Measurements from ENCODE around the gene APELA.
"Not testable (repeated sequence)": the region's sequence is repeated elsewhere in the genome, so short reads cannot be mapped to it uniquely, and the experiment has no call there.

Gene APELA, protein sequence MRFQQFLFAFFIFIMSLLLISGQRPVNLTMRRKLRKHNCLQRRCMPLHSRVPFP

DNA sequence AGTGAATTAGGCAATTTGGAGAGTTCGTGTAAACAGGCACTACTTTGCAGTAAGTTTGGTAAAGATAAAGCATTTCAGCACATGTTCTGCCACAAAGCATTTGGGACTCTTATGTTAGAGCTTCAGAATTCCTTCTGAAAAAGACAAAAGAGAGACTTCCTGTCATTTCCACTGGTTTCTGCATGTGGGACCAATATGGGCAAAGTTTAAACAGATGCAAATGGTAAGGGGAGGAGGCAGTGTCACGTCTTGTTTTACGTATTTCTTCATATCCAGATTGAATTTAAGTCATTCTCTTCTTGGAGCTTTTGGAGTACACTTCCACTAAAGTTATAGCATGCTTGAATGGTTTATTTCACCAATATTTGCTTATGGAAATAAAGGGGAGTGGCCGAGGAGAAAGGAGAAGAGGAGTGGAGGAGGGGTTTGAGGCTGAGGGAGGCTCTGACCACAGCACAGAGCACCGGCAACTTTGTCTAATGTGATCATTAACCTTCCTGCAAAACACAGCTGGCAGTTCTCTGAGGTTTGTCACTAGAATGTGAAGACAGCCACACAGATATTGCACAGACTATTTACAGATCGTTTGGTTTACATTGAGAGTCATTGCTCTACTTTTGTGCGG is at the start of gene APELA:
Gene APELA (plus strand): TSS at position 479 of the 625 bp plus-strand sequence. CDS start 154 bp downstream, outside the sequence.
- DNase-seq = no peak

DNA sequence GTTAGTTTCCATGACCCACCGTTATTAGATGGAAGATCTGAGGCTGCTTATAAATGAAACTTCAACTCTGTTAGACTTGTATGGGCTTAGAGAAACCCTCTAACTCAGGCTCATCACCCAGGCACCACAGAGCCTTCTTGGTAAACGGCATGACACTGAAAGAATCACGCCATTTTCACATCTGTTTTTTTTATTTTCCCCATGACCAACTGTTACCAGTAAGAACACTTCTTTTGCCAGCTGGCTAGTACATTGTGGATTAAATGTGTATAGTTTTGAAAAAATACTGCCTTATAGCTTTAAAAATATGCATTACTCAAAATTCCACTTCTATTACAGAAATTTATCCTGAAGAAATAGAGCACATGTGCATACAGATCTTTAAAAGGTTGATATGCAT is 48.0 kb upstream of the APELA start:
- no peak for DNase-seq

DNA sequence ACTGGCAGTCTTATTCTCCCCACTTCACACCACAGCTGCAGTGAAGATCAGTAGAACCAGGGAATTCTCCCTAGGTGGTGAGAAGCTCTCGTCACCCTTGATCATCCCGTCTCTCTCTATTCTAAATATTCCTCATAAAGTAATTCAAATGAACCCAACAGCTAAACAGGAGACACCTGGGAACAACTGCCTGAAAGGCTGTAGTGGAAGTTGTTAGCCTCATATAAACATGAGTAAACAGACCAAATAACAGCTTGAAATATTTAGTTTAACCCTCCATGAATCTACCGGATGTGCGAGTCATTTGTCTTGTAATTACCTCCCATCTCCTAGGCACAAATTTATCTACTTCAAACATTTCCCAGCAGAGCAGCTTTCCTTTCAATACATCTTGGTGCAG is 30.4 kb upstream of the APELA start:
- no peak for DNase-seq

DNA sequence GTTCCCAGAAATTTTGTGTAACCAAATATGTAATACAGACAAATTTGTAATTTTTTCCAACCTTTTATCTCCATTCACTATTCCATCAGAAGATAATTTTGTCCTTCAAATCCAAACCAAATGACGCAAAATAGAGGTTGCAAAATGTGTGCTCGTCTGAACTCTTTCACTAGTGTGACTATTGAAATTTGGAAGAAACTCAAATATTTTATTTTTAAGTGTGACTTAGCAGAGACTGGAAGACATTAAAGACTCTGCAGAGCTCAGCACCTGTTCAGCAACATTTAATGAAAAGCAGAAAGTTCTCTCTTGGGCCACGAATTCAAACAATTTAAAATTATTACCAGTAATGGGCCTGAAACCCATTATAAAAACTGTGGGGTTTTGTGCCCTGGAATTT is 30.0 kb upstream of the APELA start:
- DNase-seq = no peak

DNA sequence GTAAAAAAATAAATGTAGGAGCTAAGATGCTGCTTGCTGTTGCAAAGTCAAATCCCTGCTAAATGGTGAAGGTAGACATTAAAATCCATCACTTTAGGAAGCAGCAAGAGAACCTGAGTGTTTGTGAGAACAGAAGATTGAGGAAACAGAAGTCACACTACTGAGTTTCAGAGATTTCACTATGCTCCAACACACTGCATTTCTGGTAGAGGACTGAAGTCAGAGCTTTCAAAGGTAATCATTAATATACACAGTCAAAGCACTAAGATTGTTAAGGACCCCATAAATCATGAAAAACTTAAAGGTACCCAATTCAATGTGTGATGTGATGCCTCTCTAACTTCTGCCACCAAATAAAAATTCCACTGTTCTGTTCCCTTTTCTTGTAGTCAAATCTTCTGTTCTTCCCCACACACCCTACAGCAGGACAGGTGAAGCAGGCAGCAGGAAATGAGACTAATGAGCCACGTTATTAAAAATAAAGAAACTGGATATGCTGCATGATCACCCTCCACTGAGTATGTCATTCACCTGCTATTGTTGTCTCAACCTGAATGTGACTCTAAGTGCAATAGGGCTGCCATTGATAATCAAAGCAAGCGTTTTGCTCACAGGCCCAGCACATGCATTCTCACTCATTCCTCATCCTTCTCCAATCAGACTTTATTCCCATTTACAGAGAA is 28.9 kb upstream of the APELA start:
- DNase-seq = no peak

DNA sequence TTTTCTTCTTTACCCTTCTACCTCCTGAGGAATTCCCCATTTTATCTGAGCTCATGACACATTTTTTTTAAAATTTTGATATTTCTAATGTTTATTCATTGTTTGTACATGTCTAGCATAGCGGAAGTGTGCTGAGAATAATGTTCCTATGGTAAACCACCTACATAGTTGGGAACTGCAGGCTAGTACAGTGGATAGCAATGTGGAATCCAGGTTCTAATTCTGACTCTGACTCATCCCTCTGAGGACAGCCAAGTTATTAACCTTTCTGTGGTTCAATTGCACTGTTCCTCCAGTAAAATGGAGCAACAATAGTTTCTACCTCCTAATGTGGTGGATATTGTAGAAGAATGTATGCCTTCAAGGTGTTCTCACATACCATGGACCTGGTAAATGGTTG is 20.6 kb upstream of the APELA start:
- no peak for DNase-seq

DNA sequence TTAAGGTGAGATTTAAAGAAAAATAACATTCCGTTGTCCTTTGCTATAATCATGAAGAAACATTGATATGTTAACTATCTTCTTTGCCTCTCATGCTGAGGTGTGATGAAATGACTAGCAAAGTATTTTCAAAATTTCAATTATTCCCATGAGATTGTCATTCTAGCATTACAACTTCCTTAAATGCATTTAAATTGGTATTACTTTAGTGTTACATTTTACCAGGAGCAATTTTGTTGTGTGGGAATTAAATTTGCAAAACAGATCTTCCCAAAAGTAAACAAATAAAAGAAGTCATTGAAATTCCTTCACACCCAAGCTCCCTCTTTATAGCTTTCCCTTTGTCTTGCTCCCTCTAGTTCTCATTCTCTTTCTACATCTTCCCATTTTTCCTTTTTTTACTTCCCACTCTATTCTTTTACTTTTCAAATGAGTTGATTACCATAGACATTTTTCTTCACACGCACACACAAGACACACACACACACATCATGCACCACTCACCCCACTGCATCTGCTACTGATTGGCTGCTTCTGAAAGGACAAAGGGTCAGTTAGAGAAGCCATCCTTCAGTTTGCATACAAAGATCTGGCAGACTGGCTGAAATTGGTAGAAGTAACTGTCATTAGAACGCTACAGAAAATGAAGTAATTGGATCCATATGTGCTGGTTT is 10.0 kb upstream of the APELA start:
- DNase-seq = no peak

DNA sequence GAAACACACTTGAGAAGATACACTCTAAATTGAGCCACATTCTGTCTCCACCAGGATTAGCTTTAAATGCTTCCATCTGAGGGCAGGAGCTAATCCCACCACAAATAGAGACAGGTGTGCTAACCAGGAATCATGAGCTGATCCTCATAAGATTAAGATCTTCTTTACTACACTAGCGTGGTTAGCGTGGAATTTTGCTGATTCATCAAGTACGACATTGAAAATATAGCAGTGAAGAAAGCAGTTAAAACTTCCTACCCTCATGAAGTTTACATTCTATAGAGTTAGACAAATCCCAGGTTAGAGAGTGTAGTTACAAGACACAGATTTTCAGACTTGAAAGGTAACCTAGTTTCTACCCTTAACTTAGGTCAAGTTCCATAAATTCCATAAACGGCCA is 5.3 kb upstream of the APELA start:
- no peak for DNase-seq

DNA sequence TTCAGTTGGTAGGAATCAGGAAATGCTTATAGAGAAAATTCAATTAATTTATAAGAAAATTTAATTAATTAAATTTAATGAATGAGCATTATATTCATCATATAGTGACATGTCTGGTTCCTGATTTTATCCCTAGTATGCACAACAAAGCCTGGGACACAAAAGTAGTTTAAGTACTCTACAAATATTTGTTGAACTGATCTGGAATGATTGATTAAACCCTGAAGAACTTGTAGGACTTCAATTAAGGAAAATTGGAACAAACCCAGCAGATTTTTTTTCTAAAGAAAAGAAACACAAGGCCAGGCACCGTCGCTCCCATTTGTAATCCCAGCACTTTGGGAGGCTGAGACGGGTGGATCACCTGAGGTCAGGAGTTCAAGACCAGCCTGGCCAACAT is 4.5 kb upstream of the APELA start:
- DNase-seq = no peak

DNA sequence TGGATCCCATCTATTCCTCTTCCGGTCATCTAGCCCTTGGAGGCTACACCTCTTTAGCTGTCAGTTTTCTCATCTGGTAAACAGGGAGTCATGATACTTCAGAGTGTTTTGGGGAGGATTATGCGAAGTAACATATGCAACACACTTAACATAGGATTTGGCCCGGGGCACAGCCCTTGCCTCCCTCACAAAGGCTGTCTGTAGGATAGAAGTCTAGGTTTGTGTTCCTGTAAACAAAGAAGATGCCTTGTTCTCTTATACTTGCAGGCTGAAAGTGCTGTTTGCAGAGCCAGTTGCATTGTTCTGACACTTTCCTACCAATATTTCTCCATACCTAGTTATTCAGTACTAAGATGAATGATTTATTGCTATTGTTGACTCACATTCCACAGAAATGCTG is 2.2 kb upstream of the APELA start:
- no peak for DNase-seq

DNA sequence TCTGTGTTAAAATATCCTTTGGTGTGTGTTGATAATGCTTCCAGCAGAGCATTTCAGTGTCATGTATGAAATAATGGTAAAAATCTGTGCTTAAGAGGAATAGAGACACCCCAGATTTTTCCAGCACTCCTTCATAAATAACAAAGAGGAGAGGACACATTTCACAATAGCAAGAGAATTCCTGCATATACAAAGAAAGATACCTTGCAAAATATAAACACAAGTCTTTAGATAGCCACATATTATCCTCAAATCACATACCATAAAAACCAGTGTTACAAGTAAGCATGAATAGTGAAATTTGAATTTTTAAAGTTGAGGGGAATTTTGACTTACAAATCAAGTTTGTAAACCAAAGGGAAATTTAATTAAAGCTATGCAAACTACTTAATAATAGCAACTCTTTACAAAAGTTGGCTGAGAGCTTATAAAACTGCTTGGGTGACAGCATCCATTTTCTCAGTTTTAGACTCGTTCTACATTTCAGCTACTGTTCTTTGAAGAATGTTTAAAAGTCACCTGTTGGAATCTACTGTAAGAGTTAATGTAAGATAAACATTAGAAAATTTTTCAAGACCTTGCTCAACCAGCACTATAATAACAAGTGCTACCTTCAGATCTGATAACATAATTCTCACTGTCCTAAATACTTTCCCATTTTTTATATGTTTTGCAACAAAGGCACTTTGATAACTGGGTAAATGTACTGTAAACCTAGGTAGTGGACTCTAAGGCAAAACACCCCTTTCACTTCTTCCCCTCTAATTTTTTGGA is 3.7 kb downstream of the APELA start:
- no peak for DNase-seq

DNA sequence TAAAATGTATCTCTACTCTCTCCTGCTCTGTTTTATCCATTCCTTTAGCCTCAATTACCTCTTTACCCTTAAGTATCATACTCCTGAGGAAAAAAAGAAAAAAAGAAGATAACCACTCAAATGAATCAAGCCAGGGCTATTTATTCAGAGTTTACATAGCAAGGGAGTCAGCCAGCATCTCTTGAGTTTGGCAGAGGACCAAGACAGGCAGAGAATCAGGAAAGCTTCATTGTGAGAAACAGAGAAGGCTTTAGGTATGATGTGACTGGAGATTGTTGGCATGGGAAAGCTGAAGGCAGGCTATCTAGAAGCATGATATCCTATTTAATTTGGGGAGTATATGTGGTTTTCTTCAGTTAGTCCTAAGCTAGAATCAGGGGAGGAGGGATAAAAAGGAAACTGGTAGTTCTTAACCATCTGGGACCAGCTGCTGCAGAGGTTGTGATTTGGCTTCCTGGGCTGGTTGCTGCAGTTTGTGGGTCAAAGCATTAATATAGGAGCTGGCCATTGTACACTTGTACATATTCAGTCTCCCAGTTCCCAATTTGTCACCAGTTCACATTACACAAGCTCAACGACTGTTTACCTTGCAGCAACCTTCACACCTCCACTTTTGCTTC is 11.2 kb downstream of the APELA start:
- DNase-seq = no peak

DNA sequence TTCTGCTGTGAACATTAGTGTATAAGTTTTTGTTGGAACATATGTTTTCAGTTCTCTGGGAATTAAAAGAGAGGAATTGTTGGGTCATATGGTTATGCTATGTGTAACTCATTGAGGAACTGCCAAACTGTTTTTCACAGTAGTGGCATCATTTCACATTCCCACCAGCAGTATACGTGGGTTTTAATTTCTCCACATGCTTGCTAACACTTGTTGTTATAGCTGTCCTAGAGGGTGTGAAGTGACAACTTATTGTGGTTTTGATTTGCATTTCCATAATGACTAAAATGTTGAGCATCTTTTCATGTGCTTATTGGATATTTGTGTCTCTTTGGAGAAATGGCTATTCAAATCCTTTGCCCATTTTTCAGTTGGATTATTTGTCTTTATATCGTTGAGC is 13.7 kb downstream of the APELA start:
- DNase-seq = no peak

DNA sequence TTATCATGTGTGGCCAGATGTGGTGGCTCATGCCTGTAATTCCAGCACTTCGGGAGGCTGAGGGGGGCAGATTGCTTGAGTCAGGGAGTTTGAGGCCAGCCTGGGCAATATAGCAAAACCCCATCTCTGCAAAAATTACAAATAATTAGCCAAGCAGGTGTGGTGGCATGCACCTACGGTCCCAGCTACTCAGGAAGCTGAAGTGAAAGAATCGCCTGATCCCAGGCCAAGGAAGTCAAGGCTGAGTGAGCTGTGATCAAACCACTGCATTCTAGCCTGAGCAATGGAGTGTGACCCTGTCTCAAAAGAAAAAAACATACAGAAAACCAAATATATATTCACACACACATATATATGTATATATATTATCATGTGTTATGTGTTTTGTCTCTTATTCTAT is 15.0 kb downstream of the APELA start:
- no peak for DNase-seq

DNA sequence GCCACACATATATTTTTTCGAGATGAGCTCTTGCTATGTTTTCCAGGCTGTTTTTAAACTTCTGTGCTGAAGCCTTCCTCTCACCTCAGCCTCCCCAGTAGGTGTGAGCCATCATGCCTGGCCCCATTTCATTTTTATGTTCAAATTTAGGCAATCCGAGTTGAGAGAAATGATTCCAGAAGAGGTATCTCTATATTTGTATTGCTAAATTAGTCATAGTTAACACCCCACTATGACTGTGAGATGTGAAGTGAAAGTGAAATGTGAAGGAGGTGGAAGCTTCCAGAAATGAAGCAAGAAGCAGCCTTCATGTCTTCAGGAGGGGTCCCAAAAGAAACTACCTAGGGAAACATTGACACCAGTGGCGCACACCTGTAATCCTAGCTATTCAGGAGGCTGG is 17.7 kb downstream of the APELA start:
- DNase-seq = no peak

DNA sequence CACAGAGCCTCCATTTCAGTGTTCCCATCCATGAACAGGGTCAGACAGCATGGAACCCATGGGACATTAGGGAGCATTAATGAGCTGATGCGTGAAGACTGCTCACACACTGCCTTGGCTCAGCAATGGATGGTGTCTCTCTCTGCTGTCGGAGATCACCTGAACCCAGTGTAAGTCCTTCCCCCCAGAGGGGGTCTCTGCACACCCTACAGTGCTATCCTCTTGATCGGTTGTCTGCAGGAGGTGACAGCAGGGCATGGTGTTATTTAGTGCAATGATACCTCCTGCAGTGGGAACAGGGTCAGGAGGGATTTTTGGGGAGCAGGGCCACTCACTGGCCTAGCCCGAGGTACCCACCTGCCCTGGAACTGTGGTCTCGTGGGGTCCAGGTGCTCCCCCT is 25.6 kb downstream of the APELA start:
- DNase-seq = no peak

DNA sequence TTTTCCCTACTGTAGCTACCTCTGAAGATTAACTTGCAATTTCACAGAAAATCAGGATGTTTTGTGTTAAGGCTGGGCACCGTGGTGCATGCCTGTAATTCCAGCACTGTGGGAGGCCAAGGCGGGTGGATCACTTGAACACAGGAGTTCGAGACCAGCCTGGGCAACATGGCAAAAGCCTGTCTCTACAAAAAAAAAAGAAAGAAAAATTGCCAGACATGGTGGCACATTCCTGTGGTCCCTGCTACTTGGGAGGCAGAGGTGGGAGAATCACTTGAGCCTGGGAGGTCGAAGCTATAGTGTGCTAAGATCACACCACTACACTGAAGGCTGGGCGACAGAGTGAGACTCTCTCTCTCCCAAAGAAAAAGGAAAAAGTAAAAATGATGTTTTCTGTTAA is 27.4 kb downstream of the APELA start:
- no peak for DNase-seq

DNA sequence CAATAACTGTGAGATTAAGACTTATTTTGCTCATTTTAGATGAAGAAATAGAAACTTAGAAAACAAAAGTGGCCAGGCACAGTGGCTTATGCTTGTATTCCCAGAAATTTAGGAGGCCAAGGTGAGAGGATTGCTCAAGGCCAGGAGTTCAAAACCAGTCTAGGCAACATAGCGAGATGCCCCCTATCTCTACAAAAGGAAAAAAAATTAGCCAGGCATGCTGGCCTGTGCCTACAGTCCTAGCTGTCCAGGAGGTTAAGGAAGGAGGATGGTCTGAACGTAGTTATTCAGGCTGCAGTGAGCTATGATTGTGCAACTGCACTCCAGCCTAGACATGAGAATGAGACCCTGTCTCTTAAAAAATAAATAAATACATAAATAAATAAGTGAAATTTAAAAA is 28.0 kb downstream of the APELA start:
- DNase-seq = no peak

DNA sequence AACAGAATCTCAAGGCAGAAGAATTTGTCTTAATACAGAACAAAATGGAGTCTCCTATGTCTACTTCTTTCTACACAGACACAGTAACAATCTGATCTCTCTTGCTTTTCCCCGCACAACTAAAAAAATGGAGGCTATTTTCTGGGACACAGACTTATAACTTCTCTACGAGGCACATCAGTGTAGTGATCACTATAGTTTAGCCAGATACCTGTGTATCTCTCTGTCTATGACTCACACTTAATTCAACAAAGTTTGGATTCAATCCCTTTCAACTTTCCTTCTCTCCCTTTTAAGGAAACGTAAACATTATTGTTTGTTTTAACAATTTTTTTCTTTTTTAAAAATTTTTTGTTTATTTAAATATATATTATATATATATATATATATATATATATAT is 29.4 kb downstream of the APELA start:
- DNase-seq = no peak

DNA sequence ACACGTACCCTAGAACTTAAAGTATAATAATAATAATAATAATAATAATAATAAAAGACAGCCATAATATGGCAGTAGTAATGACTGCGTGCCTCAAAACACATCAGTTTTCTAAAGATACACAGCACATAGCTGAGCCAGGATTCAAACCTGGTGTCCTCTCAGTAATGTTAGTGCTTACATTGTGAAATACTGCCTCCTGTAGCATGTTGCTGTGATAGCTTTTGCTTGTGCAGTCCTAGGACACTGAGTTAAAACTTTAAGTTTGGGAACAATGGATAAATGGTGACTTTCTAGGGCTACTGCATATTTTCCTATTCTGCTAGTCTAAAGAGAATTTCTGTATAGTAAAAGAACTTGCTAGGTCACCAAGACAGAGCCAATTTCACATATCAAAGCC is 36.5 kb downstream of the APELA start:
- not testable (repeated sequence) for DNase-seq

DNA sequence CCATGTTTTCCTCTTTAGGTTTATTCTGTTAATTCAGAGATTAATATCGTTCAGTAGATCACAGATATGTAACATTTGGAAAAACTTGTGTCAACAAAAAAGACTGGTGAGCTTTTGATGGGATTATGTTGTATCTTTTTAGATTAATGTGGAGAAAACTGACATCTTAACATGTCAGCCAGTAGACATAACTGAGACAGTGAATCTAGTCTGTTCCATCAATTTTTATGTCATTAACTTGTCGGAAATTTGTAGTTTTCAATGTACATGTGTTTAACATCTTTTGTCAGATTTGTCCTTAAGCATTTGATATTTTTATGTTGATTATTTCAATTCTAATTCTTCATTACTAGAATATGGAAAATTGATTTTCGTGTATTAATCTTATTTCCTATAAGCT is 42.0 kb downstream of the APELA start:
- no peak for DNase-seq

DNA sequence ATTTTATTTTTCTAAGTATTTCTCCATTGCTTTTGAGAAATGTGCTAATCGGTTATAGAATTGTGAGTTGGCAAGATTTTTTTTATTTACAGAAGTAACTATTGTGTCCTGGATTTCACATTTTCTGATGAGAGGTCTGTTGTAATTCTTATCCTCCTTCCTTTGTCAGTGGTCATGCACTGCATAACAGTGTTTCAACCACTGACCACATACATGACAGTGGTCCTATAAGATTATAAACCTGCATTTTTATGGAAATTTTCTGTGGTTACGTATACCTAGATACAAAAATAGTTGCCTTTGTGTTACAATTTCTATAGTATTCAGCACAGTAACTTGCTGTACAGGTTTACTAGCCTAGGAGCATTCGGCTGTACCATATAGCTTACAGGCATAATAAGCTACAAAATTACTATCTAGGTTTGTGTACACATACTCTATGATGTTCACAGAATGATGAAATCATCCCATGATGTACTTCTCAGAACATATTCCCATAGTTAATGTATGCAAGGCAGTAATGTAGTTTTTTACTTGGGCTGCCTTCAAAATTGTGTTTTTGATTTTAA is 47.8 kb downstream of the APELA start:
- no peak for DNase-seq

DNA sequence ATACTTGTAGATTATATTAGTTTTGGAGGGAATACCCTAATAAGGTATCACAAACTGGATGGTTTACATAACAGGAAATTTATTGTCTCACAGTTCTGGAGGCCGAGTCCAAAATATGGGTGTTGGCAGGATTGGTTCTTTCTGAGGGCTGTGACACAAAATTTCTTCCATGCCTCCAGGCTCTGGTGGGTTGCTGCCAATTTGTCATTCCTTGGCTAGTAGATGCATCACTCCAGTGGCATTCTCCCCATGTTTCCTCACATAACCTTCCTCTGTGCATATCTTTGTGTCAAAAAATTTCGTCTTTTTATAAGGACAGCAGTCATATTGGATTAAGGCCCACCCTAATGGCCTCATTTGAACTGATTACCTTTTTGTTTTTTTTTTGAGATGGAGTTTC is 49.3 kb downstream of the APELA start:
- no peak for DNase-seq
